Progenitor cell of endocrine pancreas (in vitro differentiated cells): Measurements from ENCODE around the gene CRBN. TPM values are rescaled to one million over a fixed set of nuclear protein-coding genes. Genes with fewer than 3 reads are reported as not detected.

ENCODE experiments used
- DNase-seq: peaks from one replicate; pipeline ENCODE4 v3.0.0; 2021; ENCODE audit warnings: low spot score; ENCODE audit not compliant: unreplicated experiment
- H3K27ac Mint-ChIP-seq: 2 replicates; pipeline ENCODE4 v1.8.0; 2021; ENCODE audit warnings: mild to moderate bottlenecking, moderate library complexity, mixed read lengths
- H3K27me3 Mint-ChIP-seq: 2 replicates; pipeline ENCODE4 v1.8.0; 2021; ENCODE audit warnings: mixed read lengths
- H3K36me3 Mint-ChIP-seq: 2 replicates; pipeline ENCODE4 v1.8.0; 2022; ENCODE audit warnings: mixed read lengths; ENCODE audit not compliant: insufficient read depth
- H3K4me1 Mint-ChIP-seq: 2 replicates; pipeline ENCODE4 v1.8.0; 2021; ENCODE audit warnings: low read depth, mixed read lengths
- H3K4me3 Mint-ChIP-seq: 2 replicates; pipeline ENCODE4 v1.8.0; 2021; ENCODE audit warnings: low read depth, mild to moderate bottlenecking, moderate library complexity, mixed read lengths
- H3K9me3 Mint-ChIP-seq: 2 replicates; pipeline ENCODE4 v1.8.0; 2021; ENCODE audit warnings: low read depth, mixed read lengths
- CTCF ChIP-seq: fragments of 200-600 bp; sonication (generic); IDR thresholded peaks from one replicate; pipeline ENCODE4 v1.5.0; 2021; ENCODE audit warnings: antibody characterized with exemption, mild to moderate bottlenecking; ENCODE audit not compliant: unreplicated experiment
- total RNA-seq: library from RNA; stranded (reverse); gene quantifications from 2 replicates; pipeline ENCODE4 v1.2.1, GENCODE V29; 2021

The CRBN gene
- total RNA-seq, 1 donor from 2014 or later: 40.1 TPM

DNA sequence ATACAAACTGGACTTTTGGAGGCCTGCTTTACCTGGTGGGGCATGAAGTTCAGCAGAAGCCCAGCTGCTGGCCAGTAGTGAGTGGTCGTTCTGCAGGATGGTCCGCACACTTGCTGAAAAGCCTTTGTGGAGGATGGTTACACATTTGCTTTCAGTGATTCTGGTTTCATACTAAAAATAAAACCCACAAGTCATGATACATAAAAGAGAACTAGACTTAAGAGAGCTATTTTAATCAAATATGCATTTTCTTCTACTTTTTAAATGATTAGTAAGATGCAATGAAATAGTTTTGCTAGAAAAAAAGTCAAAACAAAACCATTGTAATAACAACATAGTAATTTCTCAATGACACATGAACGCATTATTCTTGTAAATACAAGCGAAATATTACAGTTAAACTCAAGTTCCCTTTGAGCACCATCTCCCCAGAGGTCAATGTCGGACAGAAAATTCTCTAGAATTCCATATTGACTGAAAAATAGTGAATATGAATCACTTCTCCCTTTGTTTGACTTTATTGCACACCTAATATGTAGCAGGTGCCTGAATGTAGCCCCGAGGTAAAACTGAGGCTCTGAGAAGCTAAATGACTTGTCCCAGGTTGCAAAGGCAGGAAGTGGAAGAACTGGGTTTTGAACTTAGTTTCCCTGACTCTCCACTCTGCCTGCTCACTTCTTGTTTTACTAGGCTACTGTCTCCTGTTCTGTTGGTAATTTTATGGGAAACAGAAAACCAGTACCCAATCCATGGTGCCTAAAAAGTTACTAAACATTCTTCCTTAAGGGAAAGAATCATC, 77.6 kb downstream of the CRBN start:
- no peak for DNase-seq
- H3K27ac Mint-ChIP-seq: no peak overlapping the region
- no peaks in the 10 kb centered on the region for H3K9me3 Mint-ChIP-seq
- H3K36me3 Mint-ChIP-seq: no peaks in the 10 kb centered on the region
- H3K4me3 Mint-ChIP-seq: no peak overlapping the region
- H3K4me1 Mint-ChIP-seq: no peaks in the 10 kb centered on the region
- peaks cover 10% of the 10 kb centered on the region for H3K27me3 Mint-ChIP-seq
- no peak for TF ChIP-seq CTCF

Other genes with a start within 250 kb of the CRBN start
- 0.11 TPM in 1 of 2 replicates, not detected in the other for gene IL5RA, start 69.3 kb downstream of the CRBN start, total RNA-seq
- gene TRNT1, start 52.8 kb downstream of the CRBN start, total RNA-seq: 26.5 and 31.4 TPM in 2 replicates